HEK293 (cell line): Measurements from ENCODE around the gene PIK3R2.

Experiments used
- GLI4 ChIP-seq: fragments of 450-650 bp; formaldehyde crosslinking; IDR thresholded peaks from 2 replicates; pipeline ENCODE4 v1.5.1; 2016; ENCODE audit warnings: missing biosample characterization, missing genetic modification characterization
- HOXC10 ChIP-seq: sonication (generic); formaldehyde crosslinking; IDR thresholded peaks from 2 replicates; pipeline ENCODE4 v1.8.1; 2023; ENCODE audit warnings: mild to moderate bottlenecking, missing genetic modification reagents
- RBAK ChIP-seq: fragments of 450-650 bp; formaldehyde crosslinking; IDR thresholded peaks from 2 replicates; pipeline ENCODE4 v1.5.1; 2016; ENCODE audit warnings: missing biosample characterization, missing genetic modification characterization
- TCF7L2 ChIP-seq: IDR thresholded peaks from 2 replicates; pipeline ENCODE4 v1.6.1; 2011; ENCODE audit warnings: low read depth, mild to moderate bottlenecking, inconsistent platforms, low read length, moderate library complexity, borderline replicate concordance
- ZNF274 ChIP-seq, 2 experiments: fragments of 200-500 bp in 1 of 2; fragments of 450-650 bp in 1 of 2; sonication (Bioruptor generic) in 1 of 2; formaldehyde crosslinking in 1 of 2; IDR thresholded peaks; 2 replicates each; pipeline versions ENCODE4 v1.5.1 to v1.6.1; 2014 to 2016; ENCODE audit warnings: borderline replicate concordance in 1 of 2, inconsistent platforms in 1 of 2, low read length in 1 of 2, missing biosample characterization in 1 of 2, missing genetic modification characterization in 1 of 2
- TF ChIP-seq, protein P1 (sequence below): sonication (generic); formaldehyde crosslinking; IDR thresholded peaks from 2 replicates; pipeline ENCODE4 v1.8.1; 2022; ENCODE audit warnings: mild to moderate bottlenecking, moderate library complexity, missing genetic modification reagents
- TF ChIP-seq, protein P2 (sequence below): fragments of 450-650 bp; formaldehyde crosslinking; IDR thresholded peaks from 2 replicates; pipeline ENCODE4 v1.5.1; 2016; ENCODE audit warnings: missing biosample characterization, missing genetic modification characterization
- TF ChIP-seq, protein P3 (sequence below): fragments of 450-650 bp; formaldehyde crosslinking; IDR thresholded peaks from 2 replicates; pipeline ENCODE4 v1.5.1; 2016; ENCODE audit warnings: missing biosample characterization, missing genetic modification characterization
- TF ChIP-seq, protein P4 (sequence below): fragments of 450-650 bp; formaldehyde crosslinking; IDR thresholded peaks from 2 replicates; pipeline ENCODE4; 2016; ENCODE audit warnings: missing biosample characterization, missing genetic modification characterization

DNA sequence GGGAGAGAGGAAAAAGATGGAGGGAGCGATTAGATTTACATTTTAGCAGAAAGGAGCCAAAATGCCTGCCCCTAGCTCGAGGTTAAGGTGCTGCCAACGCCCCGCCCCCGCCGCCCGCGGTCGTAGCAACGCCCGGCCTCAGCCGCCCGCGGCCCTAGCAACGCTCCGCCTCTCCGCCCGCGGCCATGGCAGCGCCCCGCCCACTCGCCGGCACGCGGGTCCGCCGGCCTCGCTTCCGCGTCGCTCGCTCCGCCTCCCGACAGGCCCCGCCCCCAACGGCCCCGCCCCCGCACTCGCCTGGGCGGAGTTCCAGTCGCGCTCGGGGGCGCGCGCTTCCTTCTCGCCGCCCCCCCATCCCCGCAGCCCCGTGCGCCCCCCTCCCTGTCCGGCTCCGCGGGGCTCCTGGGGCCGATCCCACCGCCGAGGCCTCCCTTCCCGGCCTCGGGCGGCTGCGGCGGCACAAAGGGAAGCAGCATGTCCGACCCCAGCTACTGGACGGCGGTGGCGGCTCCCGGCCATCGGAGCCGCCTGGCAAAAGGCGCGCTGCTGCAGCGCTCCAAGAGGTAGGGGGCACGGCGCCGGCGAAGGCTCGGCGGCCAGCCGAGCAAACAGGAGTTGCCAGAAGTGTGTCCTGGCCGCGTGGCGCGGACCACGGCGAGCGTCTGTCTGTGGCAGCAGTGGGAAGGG is 35.1 kb upstream of the PIK3R2 start:
- TF ChIP-seq, protein P1, sequence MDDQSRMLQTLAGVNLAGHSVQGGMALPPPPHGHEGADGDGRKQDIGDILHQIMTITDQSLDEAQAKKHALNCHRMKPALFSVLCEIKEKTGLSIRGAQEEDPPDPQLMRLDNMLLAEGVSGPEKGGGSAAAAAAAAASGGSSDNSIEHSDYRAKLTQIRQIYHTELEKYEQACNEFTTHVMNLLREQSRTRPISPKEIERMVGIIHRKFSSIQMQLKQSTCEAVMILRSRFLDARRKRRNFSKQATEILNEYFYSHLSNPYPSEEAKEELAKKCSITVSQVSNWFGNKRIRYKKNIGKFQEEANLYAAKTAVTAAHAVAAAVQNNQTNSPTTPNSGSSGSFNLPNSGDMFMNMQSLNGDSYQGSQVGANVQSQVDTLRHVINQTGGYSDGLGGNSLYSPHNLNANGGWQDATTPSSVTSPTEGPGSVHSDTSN (CRISPR knock-in tag) = no peak
- TF ChIP-seq GLI4 (no peak), ZNF274 (IDR thresholded peaks at IDR 0.05; ENCODE audit: low read length) (no peak), ZNF274 (tag by site-specific recombination; IDR thresholded peaks at IDR 0.05; ENCODE audit: borderline replicate concordance) (no peak), HOXC10 (CRISPR knock-in tag) (no peak), TCF7L2 (no peak), RBAK (tag by site-specific recombination) (no peak)
- TF ChIP-seq, protein P2, sequence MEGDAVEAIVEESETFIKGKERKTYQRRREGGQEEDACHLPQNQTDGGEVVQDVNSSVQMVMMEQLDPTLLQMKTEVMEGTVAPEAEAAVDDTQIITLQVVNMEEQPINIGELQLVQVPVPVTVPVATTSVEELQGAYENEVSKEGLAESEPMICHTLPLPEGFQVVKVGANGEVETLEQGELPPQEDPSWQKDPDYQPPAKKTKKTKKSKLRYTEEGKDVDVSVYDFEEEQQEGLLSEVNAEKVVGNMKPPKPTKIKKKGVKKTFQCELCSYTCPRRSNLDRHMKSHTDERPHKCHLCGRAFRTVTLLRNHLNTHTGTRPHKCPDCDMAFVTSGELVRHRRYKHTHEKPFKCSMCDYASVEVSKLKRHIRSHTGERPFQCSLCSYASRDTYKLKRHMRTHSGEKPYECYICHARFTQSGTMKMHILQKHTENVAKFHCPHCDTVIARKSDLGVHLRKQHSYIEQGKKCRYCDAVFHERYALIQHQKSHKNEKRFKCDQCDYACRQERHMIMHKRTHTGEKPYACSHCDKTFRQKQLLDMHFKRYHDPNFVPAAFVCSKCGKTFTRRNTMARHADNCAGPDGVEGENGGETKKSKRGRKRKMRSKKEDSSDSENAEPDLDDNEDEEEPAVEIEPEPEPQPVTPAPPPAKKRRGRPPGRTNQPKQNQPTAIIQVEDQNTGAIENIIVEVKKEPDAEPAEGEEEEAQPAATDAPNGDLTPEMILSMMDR = peak; percentile 75
- TF ChIP-seq, protein P3, sequence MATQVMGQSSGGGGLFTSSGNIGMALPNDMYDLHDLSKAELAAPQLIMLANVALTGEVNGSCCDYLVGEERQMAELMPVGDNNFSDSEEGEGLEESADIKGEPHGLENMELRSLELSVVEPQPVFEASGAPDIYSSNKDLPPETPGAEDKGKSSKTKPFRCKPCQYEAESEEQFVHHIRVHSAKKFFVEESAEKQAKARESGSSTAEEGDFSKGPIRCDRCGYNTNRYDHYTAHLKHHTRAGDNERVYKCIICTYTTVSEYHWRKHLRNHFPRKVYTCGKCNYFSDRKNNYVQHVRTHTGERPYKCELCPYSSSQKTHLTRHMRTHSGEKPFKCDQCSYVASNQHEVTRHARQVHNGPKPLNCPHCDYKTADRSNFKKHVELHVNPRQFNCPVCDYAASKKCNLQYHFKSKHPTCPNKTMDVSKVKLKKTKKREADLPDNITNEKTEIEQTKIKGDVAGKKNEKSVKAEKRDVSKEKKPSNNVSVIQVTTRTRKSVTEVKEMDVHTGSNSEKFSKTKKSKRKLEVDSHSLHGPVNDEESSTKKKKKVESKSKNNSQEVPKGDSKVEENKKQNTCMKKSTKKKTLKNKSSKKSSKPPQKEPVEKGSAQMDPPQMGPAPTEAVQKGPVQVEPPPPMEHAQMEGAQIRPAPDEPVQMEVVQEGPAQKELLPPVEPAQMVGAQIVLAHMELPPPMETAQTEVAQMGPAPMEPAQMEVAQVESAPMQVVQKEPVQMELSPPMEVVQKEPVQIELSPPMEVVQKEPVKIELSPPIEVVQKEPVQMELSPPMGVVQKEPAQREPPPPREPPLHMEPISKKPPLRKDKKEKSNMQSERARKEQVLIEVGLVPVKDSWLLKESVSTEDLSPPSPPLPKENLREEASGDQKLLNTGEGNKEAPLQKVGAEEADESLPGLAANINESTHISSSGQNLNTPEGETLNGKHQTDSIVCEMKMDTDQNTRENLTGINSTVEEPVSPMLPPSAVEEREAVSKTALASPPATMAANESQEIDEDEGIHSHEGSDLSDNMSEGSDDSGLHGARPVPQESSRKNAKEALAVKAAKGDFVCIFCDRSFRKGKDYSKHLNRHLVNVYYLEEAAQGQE (tag by site-specific recombination) = no peak
- TF ChIP-seq, protein P4, sequence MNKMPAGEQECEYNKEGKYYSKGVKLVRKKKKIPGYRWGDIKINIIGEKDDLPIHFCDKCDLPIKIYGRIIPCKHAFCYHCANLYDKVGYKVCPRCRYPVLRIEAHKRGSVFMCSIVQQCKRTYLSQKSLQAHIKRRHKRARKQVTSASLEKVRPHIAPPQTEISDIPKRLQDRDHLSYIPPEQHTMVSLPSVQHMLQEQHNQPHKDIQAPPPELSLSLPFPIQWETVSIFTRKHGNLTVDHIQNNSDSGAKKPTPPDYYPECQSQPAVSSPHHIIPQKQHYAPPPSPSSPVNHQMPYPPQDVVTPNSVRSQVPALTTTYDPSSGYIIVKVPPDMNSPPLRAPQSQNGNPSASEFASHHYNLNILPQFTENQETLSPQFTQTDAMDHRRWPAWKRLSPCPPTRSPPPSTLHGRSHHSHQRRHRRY = no peak
